Measurements from ENCODE around the gene EML6. TPM values are rescaled to one million over a fixed set of nuclear protein-coding genes. Genes with fewer than 3 reads are reported as not detected.

The EML6 gene
- polyA plus RNA-seq, 1 of the 3 experiments (the other 2 are of a cell fraction): 1.1 TPM

- no peak overlapping the region for H3K27ac ChIP-seq (ENCODE audit: low read depth in 2 of 2, low read length in 1 of 2)
- H3K9me2 ChIP-seq: no peaks in the 10 kb centered on the region
- H3K4me3 ChIP-seq (ENCODE audit: low read depth in 2 of 2, low read length in 1 of 2): no peak overlapping the region
- no peak overlapping the region for H3K4me2 ChIP-seq
- no peaks in the 10 kb centered on the region for H3F3A ChIP-seq (replicated peaks; ENCODE audit: insufficient read depth)
- H3K27me3 ChIP-seq (ENCODE audit: insufficient read depth): no peaks in the 10 kb centered on the region
- ChIA-PET POLR2A (no interaction called here), CTCF (interaction anchor here (0.7 to 1.4 kb wide), 2 partner anchors 19 to 41 kb away, joined by 3 to 5 read pairs; no protein-coding TSS in a partner anchor)
- H3K79me2 ChIP-seq (ENCODE audit: insufficient read depth): no peaks in the 10 kb centered on the region
- DNase-seq: no peak
- 87% methylated on average over 5 of the region's 5 CpGs for whole genome bisulfite sequencing (ENCODE audit: low lambda C conversion rate)
- no peaks in the 10 kb centered on the region for H3K36me3 ChIP-seq (replicated peaks in 1 of 2; ENCODE audit: control insufficient read depth in 1 of 2, insufficient read depth in 2 of 2, low read length in 1 of 2)
- no peaks in the 10 kb centered on the region for H4K20me1 ChIP-seq (ENCODE audit: insufficient read depth)
- no peaks in the 10 kb centered on the region; a peak in 2 of 4 replicates for H3K4me1 ChIP-seq (ENCODE audit: control insufficient read depth in 1 of 2, insufficient read depth in 2 of 2, low read depth in 1 of 2, low read length in 1 of 2)
- no peak for TF ChIP-seq EP300 (IDR thresholded peaks at IDR 0.05; ENCODE audit: borderline replicate concordance in 1 of 2, low read depth in 1 of 2, low read length in 1 of 2)
- no peak for TF ChIP-seq TEAD4 (IDR thresholded peaks at IDR 0.05; ENCODE audit: borderline replicate concordance, insufficient read depth)
- no peak for TF ChIP-seq RFX5 (IDR thresholded peaks at IDR 0.05; ENCODE audit: low read length)
- TF ChIP-seq TCF12 (IDR thresholded peaks at IDR 0.05): no peak
- no peak for TF ChIP-seq MEF2A (IDR thresholded peaks at IDR 0.05; ENCODE audit: borderline replicate concordance, low read depth)
- TF ChIP-seq NFIC (IDR thresholded peaks at IDR 0.05; ENCODE audit: borderline replicate concordance): no peak
- TF ChIP-seq GABPA (IDR thresholded peaks at IDR 0.05; ENCODE audit: low read depth): no peak
- no peak for TF ChIP-seq SIN3A (IDR thresholded peaks at IDR 0.05; ENCODE audit: borderline replicate concordance, low read depth, low read length)
- no peak for TF ChIP-seq IRF3 (IDR thresholded peaks at IDR 0.05; ENCODE audit: low read depth, low read length)
- no peak for TF ChIP-seq NRF1 (IDR thresholded peaks at IDR 0.05; ENCODE audit: low read depth, low read length)
- TF ChIP-seq RXRA (IDR thresholded peaks at IDR 0.05; ENCODE audit: borderline replicate concordance, low read depth): no peak
- no peak for TF ChIP-seq CHD2 (IDR thresholded peaks at IDR 0.05; ENCODE audit: low read length, partially characterized antibody)
- TF ChIP-seq ELF1 (IDR thresholded peaks at IDR 0.05): no peak
- TF ChIP-seq FOXJ3 (CRISPR knock-in tag; IDR thresholded peaks at IDR 0.05): no peak
- H3K9me3 ChIP-seq: no peaks in the 10 kb centered on the region
- no peak overlapping the region for H3K9ac ChIP-seq
- H2AFZ ChIP-seq (ENCODE audit: low read depth): no peak overlapping the region
Measured at GRCh38 chr2:54879032-54879431, 155.6 kb downstream of the EML6 start.

GRCh38 chr2:54879598-54880332 is 156.3 kb downstream of the EML6 start:
- Histone ChIP-seq H3K4me1 (ENCODE audit: control insufficient read depth in 1 of 2, insufficient read depth in 2 of 2, low read depth in 1 of 2, low read length in 1 of 2) (no peaks in the 10 kb centered on the region; a peak in 2 of 4 replicates), H3K9me2 (no peaks in the 10 kb centered on the region), H2AFZ (ENCODE audit: low read depth) (no peak overlapping the region), H3K4me3 (ENCODE audit: low read depth in 2 of 2, low read length in 1 of 2) (no peak overlapping the region), H3K79me2 (ENCODE audit: insufficient read depth) (no peaks in the 10 kb centered on the region), H3K36me3 (replicated peaks in 1 of 2; ENCODE audit: control insufficient read depth in 1 of 2, insufficient read depth in 2 of 2, low read length in 1 of 2) (no peaks in the 10 kb centered on the region), H4K20me1 (ENCODE audit: insufficient read depth) (no peaks in the 10 kb centered on the region), H3K27me3 (ENCODE audit: insufficient read depth) (no peaks in the 10 kb centered on the region), H3K4me2 (no peak overlapping the region), H3K9me3 (no peaks in the 10 kb centered on the region), H3K9ac (no peak overlapping the region), H3K27ac (ENCODE audit: low read depth in 2 of 2, low read length in 1 of 2) (no peak overlapping the region), H3F3A (replicated peaks; ENCODE audit: insufficient read depth) (no peaks in the 10 kb centered on the region)
- no peak for DNase-seq
- WGBS (ENCODE audit: low lambda C conversion rate): 93% methylated on average over 14 of the region's 14 CpGs
- TF ChIP-seq JUND (IDR thresholded peaks at IDR 0.05) (no peak), USF1 (IDR thresholded peaks at IDR 0.05; ENCODE audit: borderline replicate concordance, low read depth) (no peak), TAF1 (IDR thresholded peaks at IDR 0.05; ENCODE audit: borderline replicate concordance, low read depth, low read length) (no peak), MEF2A (IDR thresholded peaks at IDR 0.05; ENCODE audit: borderline replicate concordance, low read depth) (no peak), FOXJ3 (CRISPR knock-in tag; IDR thresholded peaks at IDR 0.05) (no peak), USF2 (IDR thresholded peaks at IDR 0.05; ENCODE audit: borderline replicate concordance, low read depth, low read length) (no peak)
- CTCF ChIA-PET: interaction anchor here (0.7 to 1.6 kb wide), 3 partner anchors 19 to 773 kb away, joined by 3 to 5 read pairs (median 3); no protein-coding TSS in a partner anchor
- POLR2A ChIA-PET: no interaction called here

Data from SK-N-SH (cell line).